HG03342 (cell line): Measurements from ENCODE around the gene NAT14.

ENCODE experiments used
- ATAC-seq: cut with Tn5 transposase; IDR thresholded peaks from one replicate; pipeline ENCODE4 v1.9.1; 2021; ENCODE audit warnings: mild to moderate bottlenecking, moderate library complexity; ENCODE audit not compliant: unreplicated experiment

NAT14 gene

DNA sequence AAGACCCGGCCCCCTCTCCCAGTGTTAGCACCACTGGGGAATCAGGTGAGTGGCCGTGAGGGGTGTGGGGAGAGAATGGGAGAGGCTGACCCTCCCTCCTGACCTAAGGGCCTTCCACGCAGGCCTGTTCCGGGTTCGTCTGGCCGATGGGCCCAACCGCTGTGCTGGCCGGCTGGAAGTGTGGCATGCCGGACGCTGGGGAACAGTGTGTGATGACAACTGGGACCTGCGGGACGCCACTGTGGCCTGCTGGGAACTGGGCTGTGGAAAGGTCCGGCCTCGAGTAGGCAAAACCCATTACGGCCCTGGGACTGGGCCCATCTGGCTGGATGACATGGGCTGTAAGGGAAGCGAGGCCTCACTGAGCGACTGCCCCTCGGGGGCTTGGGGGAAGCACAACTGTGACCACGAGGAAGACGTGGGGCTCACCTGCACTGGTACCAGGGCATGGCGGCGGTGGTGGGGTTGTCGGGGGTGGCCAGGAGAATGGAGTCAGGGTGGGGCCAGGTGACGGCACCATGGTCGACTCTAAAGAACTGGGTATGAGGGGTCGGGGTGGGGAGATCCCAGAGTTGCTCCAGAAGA lies 15.5 kb downstream of the NAT14 start:
- no peak for ATAC-seq

DNA sequence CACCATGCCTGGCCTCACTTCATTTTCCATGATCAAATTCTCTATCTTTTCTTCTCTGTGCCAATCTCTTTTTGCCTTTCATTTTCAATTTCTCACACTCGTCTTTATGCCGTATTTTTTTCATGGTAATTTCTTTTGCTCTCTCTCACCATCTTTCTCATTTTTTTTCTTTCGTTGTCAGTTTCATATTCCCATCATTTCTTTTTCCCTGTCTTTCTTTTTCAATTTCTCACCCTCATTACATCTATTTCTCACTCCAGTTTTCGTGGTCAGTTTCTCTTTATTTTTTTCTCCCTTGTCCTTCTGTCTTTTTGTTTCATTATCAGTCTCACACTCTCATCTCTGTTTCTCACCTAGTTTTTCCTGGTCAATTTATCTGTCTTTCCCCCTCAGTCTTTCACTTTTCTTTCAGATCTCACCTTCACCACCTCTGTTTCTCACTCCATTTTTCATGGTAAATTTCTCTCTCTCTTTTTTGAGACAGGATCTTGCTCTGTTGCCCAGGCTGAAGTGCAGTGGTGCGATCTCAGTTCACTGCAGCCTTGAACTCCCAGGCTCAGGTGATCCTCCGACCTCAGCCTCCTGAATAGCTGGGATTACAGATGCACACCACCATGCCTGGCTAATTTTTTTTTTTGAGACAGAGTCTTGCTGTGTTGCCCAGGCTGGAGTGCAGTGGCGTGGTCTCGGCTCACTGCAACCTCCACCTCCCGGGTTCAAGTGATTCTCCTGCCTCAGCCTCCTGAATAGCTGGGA lies 17.4 kb downstream of the NAT14 start:
- no peak for ATAC-seq

DNA sequence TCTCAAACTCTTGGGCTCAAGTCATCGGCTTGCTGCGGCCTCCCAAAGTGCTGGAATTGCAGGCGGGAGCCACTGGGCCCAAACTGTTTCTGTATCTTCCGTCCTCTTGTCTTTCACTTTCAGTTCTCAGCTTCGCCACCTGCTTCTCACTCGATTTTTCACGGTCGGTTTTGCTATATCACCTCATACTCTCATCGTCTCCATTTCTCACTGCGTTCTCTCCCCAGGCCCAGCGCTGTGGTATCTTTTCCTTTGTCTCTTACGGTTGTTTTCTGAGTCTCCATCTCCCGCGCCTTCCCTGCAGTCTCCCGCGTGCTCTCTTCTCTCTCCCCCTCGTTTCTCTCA lies 18.1 kb downstream of the NAT14 start:
- ATAC-seq: no peak

DNA sequence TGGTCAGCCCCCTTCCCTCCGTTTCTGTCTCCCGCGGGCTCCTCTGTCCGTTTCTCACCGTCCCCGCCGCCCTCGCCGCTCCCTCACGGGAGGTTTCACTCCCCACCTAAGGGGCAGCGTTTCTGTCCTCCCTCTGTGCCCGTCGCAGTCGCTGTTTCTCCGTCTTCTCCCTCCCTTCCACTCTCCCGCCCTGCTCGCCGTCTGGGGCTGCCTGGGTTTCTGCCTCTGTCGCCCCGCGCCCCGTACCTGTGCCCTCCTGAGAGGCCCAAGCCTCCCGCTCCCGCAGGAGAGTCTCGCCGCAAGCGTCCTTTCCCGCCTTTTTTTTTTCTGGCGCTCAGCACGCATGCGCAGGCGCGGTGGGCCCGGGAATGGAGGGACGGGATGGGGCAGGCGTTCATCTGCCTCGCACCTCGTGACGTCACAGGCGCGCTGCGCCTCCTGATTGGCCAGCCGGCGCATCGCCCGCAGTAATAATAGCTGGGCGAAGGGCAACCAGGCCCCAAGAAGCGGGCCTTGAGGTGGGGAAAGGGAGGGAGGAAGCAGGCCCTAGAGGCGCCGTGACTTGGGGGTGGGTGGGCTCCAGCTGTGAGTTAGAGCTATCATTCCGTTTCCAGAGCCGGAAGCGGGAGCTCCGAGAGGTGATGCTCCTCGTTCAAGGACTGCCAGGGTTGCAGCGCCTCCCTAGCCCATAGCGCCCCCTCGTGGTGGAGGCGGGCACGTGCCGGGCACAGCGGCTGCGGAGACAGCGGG lies 18.7 kb downstream of the NAT14 start:
- ATAC-seq: peak; percentile 88

DNA sequence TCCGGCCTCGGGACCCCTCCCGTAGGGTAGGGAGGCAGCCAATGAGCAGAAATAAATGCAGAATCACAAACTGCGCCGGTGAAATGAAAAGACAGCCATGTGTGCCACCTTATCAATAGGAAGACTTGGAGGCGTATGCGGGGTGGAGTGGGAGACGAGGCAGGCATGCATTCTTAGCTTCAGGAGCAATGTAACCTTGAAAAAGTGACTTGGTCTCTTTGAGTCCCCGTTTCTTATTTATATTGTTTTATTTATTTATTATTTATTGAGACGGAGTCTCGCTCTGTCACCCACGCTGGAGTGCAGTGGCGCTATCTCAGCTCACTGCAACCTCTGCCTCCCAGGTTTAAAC lies 19.2 kb downstream of the NAT14 start:
- no peak for ATAC-seq

DNA sequence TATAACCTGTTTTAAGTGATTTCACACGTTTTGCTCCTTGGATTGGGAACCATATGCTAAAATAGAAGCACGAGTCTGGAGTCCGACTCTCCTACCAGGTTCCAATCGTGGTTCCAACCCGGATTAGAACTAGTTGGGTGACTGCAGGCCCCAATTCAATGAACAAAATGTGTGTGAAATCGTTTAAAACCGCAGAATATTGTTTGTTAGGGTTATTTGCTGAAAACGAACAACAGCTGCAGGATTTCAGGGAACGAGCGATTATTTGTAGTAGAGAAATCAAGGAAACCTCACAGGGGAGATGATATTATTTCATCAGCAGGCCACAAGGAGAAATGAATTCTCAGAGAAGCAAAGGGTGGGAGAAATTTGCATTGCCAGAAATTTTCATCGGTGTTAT lies 20.0 kb downstream of the NAT14 start:
- ATAC-seq: no peak

DNA sequence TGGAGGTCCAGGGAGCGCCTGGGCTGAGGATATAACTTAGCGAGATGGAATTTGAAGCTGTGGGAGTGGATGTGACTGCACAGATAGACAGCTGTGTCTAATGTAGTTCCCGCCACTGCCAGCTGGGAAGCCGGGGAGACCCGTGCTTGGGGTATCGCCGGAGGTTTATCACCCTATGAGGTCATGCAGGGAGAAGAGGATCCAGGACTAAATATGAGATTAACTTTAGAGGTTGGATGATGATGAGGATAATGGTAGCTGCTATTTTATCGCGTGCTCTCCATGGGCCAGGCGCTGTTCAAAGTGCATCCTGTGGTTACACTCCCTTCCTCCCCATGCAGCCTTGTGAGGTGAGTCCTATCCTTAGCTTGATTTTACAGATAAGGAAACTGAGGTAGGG lies 23.1 kb downstream of the NAT14 start:
- no peak for ATAC-seq

DNA sequence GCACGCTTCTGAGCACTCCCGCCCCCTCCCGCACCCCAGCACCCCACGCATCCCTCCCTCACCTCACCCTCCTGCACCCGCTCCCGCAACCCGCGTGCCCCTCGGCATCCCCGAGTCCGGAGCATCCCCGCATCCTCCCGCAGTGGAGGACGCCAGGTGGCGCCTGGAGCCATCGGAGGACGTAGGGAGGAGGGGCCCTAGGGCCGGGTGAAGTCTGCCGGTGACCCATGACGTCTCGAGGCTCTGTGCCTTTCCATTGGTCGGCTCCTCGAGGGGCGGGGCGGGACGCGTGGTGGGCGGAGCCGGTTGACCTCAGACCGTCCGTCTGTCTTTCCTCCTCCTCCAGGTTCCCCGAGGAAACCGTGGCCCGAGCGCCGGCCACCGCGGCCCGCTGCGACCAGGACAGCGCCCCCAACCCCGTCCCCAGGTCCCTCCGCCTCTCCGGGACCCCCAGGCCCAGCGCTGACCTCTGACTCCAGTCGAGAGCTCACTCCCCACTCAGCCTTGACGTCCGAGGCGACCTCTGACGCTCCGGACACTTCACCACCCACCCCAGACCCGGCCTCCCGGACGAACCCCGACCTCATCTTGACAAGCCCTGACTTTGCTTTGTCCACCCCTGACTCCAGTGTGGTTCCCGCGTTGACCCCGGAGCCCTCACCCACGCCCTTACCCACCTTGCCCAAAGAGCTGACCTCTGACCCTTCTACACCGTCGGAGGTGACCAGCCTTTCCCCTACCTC lies 32.1 kb downstream of the NAT14 start:
- peak; percentile 97 for ATAC-seq

DNA sequence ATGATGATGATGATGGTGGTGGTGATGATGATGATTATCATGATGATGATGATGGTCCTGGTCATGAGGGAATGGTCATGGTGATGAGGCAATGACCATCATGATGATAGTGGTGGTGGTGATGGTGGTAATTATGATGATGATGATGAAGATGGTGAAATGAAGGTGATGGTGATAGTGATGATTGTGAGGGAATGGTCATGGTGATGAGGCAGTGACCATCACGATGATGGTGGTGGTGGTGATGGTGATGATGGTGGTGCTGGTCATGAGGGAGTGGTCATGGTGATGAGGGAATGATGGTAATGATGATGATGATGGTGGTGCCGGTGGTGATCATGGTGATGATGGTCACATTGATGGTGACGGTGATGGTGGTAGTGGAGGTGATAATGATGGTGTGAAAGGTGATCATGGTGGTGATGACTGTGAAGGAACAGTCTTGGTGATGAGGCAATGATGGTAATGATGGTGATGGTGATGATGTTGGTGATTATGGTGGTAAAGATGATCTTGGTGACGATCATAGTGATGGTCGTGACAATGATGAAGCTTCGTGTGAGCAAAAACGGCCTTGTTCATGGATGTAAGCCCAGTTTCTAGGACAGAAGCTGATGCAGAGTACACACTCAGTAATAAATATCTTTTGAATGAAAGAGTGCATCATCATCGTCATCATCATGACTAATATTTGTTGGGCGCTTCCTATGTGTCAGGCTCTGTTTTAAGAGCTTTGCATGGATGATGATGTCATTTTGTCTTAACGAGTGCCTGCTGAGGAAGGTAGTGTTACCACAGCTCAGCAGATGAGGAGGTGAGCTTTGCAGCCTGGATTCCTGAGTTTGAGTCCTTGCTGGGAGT lies 34.7 kb downstream of the NAT14 start:
- ATAC-seq: no peak

DNA sequence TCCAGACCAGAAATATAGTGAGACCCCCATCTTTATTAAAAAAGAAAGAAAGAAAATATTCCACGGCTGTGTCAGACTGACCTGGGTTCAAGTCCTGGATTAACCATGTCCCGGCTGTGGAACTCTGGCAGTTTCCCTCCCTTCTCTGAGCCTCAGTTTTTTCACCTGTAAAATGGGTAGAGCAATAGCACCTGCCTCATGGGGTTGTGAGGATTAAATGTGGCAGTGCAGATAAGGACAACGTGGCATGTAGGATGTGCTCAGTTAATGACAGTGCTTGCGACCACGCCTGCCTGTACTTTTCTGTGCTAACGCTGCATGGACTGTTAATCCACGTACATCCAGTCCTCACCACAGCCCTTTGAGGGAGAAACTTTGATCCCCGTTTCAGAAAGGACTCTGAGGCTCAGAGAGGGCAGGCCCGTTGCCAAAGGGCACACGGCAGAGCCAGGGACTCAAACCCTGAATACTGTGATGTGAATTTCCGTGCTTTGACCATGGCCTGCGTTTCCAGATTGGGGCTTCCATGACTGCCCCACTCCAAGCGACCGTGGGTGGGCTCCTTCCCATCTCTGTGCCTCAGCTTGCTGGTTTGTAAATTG lies 35.8 kb downstream of the NAT14 start:
- no peak for ATAC-seq

DNA sequence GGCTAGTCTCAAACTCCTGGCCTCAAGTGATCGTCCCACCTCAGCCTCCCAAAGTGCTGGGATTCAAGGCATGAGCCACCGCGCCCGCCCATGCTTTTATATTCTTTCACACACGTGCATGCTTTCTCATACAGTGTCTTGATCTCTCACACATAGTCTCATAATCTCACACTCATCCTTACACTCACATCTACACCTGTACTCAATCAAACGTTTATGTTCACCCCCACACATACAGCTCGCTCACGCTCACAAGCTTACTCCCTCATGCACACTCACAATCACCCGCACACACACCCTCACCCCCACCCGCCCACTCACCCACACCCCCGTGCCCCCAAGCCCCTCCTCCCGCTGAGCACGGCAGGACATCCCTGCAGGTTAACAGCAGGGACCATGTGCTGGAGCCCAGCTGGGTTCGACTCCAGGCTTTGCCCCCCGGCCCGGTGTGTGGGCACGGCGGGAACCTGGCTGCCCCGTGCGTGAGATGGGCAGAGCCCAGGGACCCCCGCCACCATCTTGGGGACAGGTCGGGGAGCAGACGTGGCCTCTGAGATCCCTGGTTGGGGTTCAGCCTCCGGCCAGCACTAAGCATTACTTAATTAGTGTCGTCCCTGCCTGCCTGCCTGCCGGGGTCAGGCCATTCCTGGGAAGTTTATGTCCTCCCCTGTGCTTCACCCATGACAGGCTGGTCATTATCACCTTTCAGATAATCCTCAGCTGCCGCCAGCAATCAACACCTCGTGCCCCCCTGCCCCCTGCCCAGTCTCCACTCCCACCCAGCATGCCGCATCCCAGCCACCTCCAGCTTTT lies 40.5 kb downstream of the NAT14 start:
- ATAC-seq: no peak

DNA sequence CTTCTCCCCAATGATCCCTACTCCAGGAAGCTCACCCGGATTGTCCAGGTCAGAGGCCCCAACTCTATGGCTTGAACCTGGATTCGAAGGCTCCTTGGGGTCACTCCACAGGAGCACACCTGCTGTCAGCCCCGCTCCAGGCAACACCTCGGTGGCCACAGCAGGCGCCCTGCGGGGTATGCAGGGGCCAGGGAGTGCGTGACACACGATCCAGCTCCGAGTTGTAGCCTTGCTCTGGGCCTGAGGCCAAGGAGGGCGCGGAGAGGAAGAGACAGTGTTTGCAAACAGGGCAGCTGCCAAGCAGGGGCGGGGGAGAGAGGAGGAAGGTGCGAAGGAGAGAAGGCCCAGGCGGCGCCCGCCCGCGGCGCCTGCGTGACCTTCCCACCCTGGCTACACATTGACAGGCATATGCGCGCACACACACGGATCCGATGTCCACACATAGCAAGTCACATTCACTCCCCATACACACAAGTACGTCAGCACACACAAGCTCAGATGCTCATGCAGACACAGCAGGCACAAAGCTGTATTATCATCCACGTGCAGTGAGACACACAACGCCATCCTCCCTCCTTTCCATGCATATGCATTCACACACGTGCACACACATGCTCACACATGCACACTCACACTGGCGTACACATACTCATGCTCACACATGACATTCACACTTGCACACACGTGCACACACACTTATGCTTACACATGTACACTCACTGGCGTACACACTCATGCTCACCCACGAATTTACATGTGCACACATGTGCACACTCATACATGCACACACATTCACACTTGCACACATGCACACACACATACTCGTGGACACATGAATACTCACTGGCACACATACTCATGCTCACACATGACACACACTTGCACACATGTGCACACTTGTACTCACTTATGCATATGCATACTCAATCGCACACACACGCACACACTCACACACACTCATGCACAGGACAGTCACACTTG lies 41.5 kb downstream of the NAT14 start:
- no peak for ATAC-seq

DNA sequence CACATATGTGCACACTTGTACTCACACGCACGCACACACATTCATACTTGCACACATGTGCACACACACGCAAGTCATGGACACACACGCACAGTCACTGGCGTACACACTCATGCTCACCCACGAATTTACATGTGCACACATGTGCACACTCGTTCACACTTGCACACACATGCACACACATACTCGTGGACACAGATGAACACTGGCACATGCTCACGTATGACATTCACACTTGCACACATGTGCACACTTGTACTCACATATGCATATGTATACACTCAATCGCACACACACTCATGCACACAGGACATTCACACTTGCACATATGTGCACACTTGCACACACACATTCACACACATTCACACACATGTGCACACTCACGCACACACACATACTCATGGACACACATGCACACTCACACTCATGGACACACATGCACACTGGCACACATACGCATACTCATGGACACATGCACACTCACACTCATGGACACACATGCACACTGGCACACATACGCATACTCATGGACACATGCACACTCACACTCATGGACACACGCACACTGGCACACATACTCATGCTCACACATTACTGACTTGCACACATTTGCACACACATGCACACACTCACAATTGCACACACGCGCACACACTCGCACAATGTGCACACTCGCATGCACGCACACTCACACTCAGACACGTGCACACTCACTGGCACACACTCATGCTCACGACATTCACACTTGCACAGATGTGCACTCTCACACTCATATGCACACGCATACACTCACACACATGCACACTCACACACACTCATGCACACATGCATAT lies 42.4 kb downstream of the NAT14 start:
- ATAC-seq: no peak

DNA sequence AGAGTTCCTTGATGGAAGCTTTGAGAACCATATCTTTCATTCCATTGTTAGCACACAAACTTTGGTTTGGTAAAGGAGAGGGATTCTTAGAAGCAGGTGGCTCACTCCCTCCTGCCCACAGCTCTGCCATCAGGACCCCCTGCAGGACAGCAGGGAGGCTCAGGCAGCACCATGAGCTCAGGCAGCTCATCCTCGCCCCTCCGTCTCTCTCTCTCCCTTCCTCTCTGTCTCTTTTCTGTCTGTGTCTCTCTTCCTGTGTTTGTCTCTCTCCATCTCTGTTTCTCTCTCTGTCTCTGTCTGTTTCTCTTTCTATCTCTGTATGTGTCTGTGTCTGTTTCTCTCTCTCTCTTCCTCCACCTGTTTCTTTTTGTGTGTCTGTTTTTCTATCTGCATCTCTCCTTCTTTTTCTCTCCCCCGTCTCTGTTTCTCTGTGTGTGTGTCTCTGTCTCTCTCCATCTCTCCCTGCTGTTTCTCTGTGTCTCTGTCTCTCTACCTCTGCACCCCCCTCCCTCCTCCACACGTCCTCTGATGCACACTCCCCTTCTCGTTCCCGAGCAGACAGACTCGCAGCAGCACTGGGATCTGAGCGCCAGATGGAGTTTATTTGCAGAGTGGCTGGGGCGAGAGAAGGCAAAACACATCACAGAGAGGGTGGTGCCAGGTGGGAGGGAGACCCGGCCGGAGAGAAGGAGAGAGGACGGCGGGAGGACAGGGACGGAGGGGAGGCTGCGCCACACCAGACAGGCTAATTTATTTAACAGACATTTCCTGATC lies 43.2 kb downstream of the NAT14 start:
- no peak for ATAC-seq

DNA sequence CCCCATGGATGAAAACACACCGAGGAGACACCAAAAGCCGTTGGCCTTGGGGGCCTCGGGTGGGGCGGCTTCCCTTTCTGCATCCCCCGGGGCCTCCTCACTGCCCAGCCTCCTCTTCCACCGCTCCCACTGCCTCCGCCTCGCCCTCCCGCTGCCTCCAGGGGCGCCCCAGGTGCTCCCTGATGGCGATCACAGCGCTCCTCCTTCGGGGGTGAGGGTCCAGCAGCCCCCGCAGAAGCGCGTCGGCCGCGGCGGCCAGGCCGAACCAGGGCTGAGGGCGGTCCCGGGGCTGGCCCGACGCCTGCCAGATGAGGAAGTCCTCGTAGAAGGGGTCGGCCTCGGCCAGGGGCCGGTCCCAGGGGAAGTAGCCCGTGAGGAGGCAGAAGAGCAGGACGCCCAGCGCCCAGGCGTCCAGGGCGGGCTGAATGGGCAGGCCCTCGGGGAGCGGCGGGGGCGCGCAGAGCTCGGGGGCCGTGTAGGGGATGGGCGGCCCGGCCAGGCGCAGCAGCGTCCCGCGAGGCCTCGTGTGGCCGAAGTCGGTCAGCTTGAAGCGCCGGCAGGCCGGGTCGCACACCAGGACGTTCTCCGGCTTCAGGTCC lies 44.7 kb downstream of the NAT14 start:
- no peak for ATAC-seq

DNA sequence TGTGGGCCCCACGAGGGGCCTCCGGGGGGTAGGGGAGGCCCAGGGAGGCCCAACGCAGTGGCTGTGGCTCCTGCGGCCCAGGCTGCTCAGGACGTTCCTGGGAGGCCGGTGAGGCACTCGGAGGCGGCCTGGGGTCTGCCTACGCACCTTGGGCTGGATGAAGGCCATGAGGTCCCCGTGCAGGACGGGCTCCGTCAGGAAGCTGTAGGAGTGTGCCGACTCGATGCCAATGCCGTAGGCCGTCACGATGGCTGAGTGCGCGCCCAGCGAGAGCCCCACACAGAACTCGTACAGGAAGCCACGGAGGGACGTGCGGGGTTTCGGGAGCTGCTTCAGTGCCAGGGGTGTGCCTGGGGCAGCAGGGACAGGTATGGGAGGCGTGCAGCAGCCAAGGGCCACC lies 46.0 kb downstream of the NAT14 start:
- ATAC-seq: no peak
